MM.1S (cell line): ENCODE data around the gene KLHL25.

Experiments used
- CTCF ChIP-seq: fragments of 300-600 bp; sonication (generic); IDR thresholded peaks from 2 replicates; pipeline ENCODE4 v1.5.1; 2016; ENCODE audit warnings: antibody characterized with exemption, low read length, mixed read lengths
- EZH2 ChIP-seq: fragments of 300-600 bp; sonication (generic); optimal IDR thresholded peaks from 2 replicates; pipeline ENCODE3; 2017; ENCODE audit warnings: low read depth, mild to moderate bottlenecking, antibody characterized with exemption, low read length, mixed read lengths

DNA sequence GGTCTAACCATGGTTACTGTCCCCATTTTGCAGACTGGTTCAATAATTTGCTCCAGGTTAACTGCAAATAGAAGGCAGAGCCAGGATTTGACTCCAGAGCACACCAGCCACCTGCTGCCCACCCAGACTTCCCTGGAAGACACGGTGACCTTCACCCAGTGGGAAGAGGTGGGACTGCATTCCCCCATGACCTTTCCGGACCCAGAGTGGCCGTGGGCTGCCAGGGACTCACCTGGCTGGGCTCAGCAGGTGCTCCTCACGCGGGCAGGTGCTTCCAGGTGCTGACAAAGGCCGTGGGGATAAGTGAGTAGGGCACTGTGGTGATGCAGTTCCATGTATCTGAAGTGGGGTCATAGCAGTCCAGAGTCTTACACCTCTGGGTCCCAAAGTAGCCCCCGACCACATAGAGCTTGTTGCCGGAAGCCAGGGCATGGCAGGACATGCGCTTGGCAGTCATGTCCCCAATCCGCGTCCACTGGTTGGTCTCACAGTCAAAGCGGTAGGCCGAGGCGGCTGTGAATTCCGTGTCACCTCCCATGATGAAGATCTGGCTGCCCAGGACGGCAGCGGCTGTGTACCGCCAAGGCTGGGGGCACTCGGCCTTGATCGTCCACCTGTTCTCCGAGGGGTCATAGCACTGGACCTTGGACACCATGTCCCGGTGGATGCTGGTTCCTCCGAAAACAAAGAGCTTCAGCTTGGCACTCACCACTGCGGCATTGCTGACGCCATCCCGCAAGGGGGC lies 26.8 kb downstream of the KLHL25 start:
- no peak for TF ChIP-seq CTCF
- TF ChIP-seq EZH2 = no peak
